Stimulated activated CD4-positive, alpha-beta T cell treated with anti-CD3 and anti-CD28 coated beads, Interleukin-1b, Interleukin-23, amount 100 ng/mL, for 1 hour (primary cell): ENCODE data around the gene FXYD1.
"Not testable (repeated sequence)": the region's sequence is repeated elsewhere in the genome, so short reads cannot be mapped to it uniquely, and the experiment has no call there.

Experiments
- DNase-seq, 2 donors: peaks; one replicate each; pipeline ENCODE4 v3.0.0-alpha.2; 2020; ENCODE audit warnings: low read depth in 2 of 2

FXYD1 gene

GRCh38 chr19:35125270-35125717 is 13.3 kb upstream of the FXYD1 start:
- no peak for DNase-seq

- no peak for DNase-seq
Observed at GRCh38 chr19:35125749-35126623, 12.6 kb upstream of the FXYD1 start.

- no peak for DNase-seq
Observed at GRCh38 chr19:35126624-35126959, 12.0 kb upstream of the FXYD1 start.

DNA sequence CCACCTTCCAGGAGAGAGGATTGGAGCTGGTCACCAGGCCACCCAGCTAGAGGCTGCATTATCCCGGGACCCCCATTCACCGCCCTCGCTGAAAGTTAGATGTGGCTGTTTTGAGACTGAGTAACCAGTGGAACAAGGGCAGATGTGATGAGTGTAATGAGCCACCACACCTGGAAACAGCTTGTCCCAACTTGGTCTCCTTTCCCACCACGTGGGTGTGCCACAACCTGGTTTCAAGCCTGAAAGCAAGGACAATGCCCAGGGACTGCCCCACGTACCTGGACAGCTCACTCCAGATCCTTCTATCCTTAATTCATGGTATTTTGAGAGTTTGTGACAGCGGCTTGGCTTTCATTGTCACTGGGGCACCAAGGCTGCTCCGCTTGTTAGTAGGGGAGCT is 10.8 kb upstream of the FXYD1 start:
- DNase-seq, result no peak

DNA sequence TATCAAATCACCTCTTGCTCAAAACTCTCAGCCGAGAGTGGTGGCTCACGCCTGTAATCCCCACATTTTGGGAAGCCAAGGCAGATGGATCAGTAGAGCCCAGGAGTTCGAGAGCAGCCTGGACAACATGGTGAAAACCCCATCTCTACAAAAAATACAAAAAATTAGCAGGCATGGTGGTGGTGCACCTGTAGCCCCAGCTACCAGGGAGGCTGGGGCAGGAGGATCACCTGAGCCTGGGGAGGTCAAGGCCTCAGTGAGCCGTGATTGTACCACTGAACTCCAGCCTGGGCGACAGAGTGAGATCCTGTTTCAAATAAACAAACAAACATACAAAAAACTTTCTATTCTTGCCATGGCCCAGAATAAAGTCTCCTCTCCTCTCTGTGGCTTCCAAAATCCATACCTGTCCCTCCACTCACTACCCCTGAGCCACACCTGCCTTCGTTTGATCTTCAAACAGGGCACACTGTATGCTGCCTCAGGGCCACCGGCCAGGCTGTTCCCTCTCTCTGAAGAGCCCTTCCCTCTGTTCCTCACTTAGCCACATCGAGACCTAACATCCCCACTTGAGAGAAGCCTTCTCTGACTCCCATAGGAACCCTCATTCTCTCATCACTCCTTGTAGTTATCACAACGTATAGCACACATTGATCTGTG is 10.1 kb upstream of the FXYD1 start:
- no peak for DNase-seq

DNA sequence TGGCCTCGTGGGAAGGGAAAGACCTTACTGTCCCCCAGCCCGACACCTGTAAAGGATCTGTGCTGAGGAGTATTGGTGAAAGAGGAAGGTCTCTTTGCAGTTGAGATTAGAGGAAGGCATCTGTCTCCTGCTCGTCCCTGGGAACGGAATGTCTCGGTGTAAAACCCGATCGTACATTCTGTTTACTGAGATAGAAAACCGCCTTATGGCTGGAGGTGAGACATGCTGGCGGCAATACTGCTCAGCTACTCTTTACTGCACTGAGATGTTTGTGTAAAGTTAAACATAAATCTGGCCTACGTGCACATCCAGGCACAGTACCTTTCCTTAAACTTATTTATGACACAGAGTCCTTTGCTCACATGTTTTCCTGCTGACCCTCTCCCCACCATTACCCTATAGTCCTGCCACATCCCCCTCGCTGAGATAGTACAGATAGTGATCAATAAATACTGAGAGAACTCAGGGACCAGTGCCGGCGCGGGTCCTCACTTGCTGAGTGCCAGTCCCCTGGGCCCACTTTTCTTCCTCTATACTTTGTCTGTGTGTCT is 8.8 kb upstream of the FXYD1 start:
- DNase-seq, result not testable (repeated sequence)

- no peak for DNase-seq
Observed at GRCh38 chr19:35130761-35131720, 7.6 kb upstream of the FXYD1 start.

DNA sequence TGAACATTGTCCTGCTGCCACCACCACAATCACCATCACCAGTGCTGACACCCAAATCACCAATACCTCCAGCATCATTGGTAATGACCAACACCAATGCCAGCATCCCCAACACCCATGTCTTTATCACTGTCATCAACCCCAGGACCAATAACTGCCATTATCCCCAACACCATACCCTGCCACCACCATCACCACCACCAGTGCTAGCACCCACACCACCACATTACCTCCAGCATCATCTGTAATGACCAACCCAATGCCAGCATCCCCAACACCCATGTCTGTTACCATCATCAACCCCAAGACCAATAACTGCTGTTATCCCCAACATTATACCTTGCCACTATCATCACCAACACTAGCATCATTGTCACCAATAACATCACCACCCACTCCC is 6.4 kb upstream of the FXYD1 start:
- no peak for DNase-seq

- no peak for DNase-seq
Observed at GRCh38 chr19:35133826-35134225, 4.8 kb upstream of the FXYD1 start.

- DNase-seq, result no peak
Observed at GRCh38 chr19:35134601-35135242, 3.9 kb upstream of the FXYD1 start, which contains the start of gene LGI4. TSS of gene LGI4 (minus strand) at chr19:35135059. CDS start at chr19:35134680, 379 bp downstream.

DNA sequence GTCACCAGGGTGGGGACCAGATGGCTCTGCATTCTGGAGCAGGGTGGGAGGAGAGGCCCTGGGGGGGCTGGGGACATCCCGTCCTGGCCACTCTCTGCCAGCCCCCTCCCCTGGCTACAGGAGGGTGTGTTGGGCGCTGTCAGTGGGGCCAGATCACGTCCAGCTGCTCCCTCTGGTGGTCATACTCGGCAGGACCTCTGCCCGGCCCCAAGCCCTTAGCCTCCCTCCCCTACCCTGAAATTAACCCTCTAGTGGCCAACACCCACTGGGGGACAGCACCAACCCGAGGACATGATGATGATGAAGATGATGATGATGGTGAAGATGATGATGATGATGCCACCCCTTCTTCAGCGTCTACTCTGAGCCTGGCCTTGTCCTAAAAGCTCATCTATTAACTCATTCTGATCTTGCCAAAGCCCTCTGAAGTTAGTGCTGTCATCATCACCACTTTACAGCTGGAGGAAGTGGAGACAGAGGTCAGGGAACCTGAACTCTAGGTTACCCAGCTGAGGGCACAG is 3.2 kb upstream of the FXYD1 start:
- DNase-seq, result peak in 1 of 2 donors; percentile 55

- DNase-seq, result no peak
Observed at GRCh38 chr19:35136231-35136630, 2.4 kb upstream of the FXYD1 start.

GRCh38 chr19:35136977-35137702 is 1.5 kb upstream of the FXYD1 start:
- no peak for DNase-seq

GRCh38 chr19:35140207-35140961 is 1.8 kb downstream of the FXYD1 start:
- DNase-seq, result no peak

- DNase-seq, result peak; percentile 96 to 99
Observed at GRCh38 chr19:35140962-35141836, 2.6 kb downstream of the FXYD1 start.

GRCh38 chr19:35141837-35142605 is 3.4 kb downstream of the FXYD1 start:
- DNase-seq, result no peak

- DNase-seq, result peak; percentile 52
Observed at GRCh38 chr19:35142606-35143230, 4.1 kb downstream of the FXYD1 start.
